GM21526 (cell line): ENCODE data around the gene PHIP.

Experiments
- ATAC-seq: cut with Tn5 transposase; IDR thresholded peaks from one replicate; pipeline ENCODE4 v1.9.1; 2021; ENCODE audit warnings: moderate library complexity; ENCODE audit not compliant: unreplicated experiment, low FRiP score

PHIP gene

GRCh38 chr6:79071547-79071946, 6.5 kb downstream of the PHIP start:
- no peak for ATAC-seq

- ATAC-seq = peak; percentile 80
Observed at GRCh38 chr6:79070206-79070825, 7.7 kb downstream of the PHIP start.

GRCh38 chr6:79066828-79067227, 11.2 kb downstream of the PHIP start:
- ATAC-seq = no peak

- ATAC-seq = no peak
Observed at GRCh38 chr6:79066330-79066729, 11.7 kb downstream of the PHIP start.

GRCh38 chr6:79065232-79065631, 12.8 kb downstream of the PHIP start:
- no peak for ATAC-seq

- ATAC-seq = no peak
Observed at GRCh38 chr6:79064635-79065034, 13.4 kb downstream of the PHIP start.

- no peak for ATAC-seq
Observed at GRCh38 chr6:79062708-79063107, 15.3 kb downstream of the PHIP start.

- ATAC-seq = no peak
Observed at GRCh38 chr6:79057746-79058145, 20.3 kb downstream of the PHIP start.

- ATAC-seq = no peak
Observed at GRCh38 chr6:79056226-79056625, 21.8 kb downstream of the PHIP start.

GRCh38 chr6:79048611-79049010, 29.4 kb downstream of the PHIP start:
- no peak for ATAC-seq

GRCh38 chr6:79047072-79047471, 31.0 kb downstream of the PHIP start:
- ATAC-seq = no peak

GRCh38 chr6:79045966-79046365, 32.1 kb downstream of the PHIP start:
- ATAC-seq = no peak

- ATAC-seq = no peak
Observed at GRCh38 chr6:79042799-79043126, 35.3 kb downstream of the PHIP start.

GRCh38 chr6:79042088-79042798, 35.8 kb downstream of the PHIP start:
- ATAC-seq = peak; percentile 84

GRCh38 chr6:79040083-79040482, 38.0 kb downstream of the PHIP start:
- peak; percentile 58 for ATAC-seq

- ATAC-seq = no peak
Observed at GRCh38 chr6:79038061-79038460, 40.0 kb downstream of the PHIP start.

- no peak for ATAC-seq
Observed at GRCh38 chr6:79034865-79035264, 43.2 kb downstream of the PHIP start.

- ATAC-seq = no peak
Observed at GRCh38 chr6:79033279-79033678, 44.8 kb downstream of the PHIP start.

- no peak for ATAC-seq
Observed at GRCh38 chr6:79031821-79032590, 46.0 kb downstream of the PHIP start.

GRCh38 chr6:79030511-79030910, 47.5 kb downstream of the PHIP start:
- no peak for ATAC-seq

- no peak for ATAC-seq
Observed at GRCh38 chr6:79030023-79030422, 48.0 kb downstream of the PHIP start.
